Esophagus squamous epithelium (tissue), 5 donors: ENCODE measurements around the gene FGFR3. TPM values are rescaled to one million over a fixed set of nuclear protein-coding genes. Genes with fewer than 3 reads are reported as not detected.

Experiments used
- DNase-seq: peaks from one replicate; lab custom pipeline; 2025; lab: John Stamatoyannopoulos, UW
- H3K27ac ChIP-seq, 4 donors: fragments of 200-600 bp; sonication (generic); one replicate each; pipeline ENCODE4 v1.5.1; 2016 to 2019; ENCODE audit warnings: mild to moderate bottlenecking in 1 of 4
- H3K27me3 ChIP-seq, 4 donors: fragments of 200-600 bp; sonication (generic); 1 replicate in 3 of 4; 2 replicates in 1 of 4; pipeline versions ENCODE4 v1.5.1 to v1.6.0; 2017 to 2021; ENCODE audit warnings: antibody characterized with exemption in 1 of 4
- H3K36me3 ChIP-seq, 3 donors: fragments of 200-600 bp; sonication (generic); one replicate each; pipeline ENCODE4 v1.5.1; 2016 to 2019
- H3K4me1 ChIP-seq, 3 donors: fragments of 200-600 bp; sonication (generic); one replicate each; pipeline ENCODE4 v1.5.1; 2017 to 2019
- H3K4me3 ChIP-seq, 4 donors: fragments of 200-600 bp; sonication (generic); 1 replicate in 3 of 4; 2 replicates in 1 of 4; pipeline ENCODE4 v1.5.1; 2016 to 2019; ENCODE audit warnings: mild to moderate bottlenecking in 2 of 4, moderate library complexity in 1 of 4
- H3K9me3 ChIP-seq, 3 donors: fragments of 200-600 bp; sonication (generic); one replicate each; pipeline ENCODE4 v1.5.1; 2016 to 2019
- CTCF ChIP-seq, 6 experiments: fragments of 450-650 bp in 4 of 6; fragments of 200-600 bp in 2 of 6; sonication (generic) in 2 of 6; IDR thresholded peaks; one replicate each; pipeline ENCODE4 v1.5.1; 2016 to 2019; ENCODE audit warnings: antibody characterized with exemption in 6 of 6, mild to moderate bottlenecking in 4 of 6, moderate library complexity in 4 of 6
- POLR2A ChIP-seq, 4 donors: fragments of 450-650 bp; IDR thresholded peaks; one replicate each; pipeline ENCODE4 v1.6.1; 2017; ENCODE audit warnings: antibody characterized with exemption in 4 of 4, mild to moderate bottlenecking in 4 of 4, moderate library complexity in 3 of 4
- WGBS, 2 donors: methylation state at CpG; one replicate each; pipeline ENCODE4 v1.1.5; 2018; 5-methylcytosine and 5-hydroxymethylcytosine counted together
- intact Hi-C: fragments of 100-400 bp; cut with DNase I; formaldehyde crosslinking; loops from one replicate; pipeline ENCODE4 v1.15.0; 2022
- total RNA-seq, 4 donors: library from RNA; depleted of rRNA; stranded (reverse); fragments of >200 nt; gene quantifications; one replicate each; pipeline ENCODE4 v1.1.0, GENCODE V29; 2016
- donor health status: DM: yes; HTN: yes; CAD: no.

FGFR3 gene
- total RNA-seq, 4 donors from 2014 or later, result 175 to 307 (median 223) TPM

DNA sequence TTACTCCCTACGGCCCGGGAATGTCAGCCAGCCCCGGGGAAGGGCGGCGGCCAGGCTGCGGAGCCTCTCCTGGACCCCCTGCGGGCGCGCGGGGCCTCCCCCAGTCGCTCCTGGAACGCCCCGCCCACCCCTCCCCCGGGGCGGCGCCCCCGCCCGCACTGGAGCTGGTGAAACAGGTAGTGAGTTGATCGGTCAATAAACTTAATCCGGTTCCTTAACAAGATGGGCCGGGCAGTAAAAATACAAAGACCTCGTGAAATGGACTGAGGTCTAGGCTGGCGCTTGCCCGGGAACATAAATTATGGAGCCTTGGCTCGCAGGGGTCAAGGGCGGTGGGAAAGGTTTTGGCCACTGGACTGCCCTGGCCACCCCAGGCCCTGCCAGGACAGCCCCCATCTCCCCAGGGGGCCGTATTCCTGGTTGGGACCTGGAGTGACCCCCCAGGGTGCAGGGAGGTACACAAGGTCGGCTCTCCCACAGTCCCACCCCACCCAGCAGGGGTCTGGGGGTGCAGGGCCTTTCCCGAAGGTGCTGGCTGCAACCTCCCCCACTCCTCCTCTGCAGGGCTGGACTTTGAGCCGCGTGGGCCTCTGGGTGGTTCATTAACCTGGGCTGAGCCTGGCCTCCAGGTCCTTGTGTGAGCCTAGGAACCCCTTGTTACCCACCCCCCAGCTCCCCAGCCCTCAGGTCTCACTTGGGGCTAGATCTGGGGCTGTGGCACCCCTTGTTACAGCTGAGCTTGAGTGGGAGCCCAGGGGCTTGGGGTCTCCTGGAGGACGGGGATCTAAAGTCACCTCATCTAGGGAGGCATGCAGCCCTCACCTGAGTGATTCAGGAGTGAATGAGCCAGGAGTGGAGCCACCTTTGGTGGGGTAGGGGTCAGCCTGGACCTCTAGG, 2.5 kb downstream of the FGFR3 start:
- Histone ChIP-seq H3K4me3 (peak overlapping the region; percentile 71 to 86 (median 82)), H3K9me3 (no peaks in the 10 kb centered on the region)
- WGBS, 2 donors, result 2% methylated on average over 12 of the region's 32 CpGs; no CpG with 5 or more reads in 1 of the 2 donors

DNA sequence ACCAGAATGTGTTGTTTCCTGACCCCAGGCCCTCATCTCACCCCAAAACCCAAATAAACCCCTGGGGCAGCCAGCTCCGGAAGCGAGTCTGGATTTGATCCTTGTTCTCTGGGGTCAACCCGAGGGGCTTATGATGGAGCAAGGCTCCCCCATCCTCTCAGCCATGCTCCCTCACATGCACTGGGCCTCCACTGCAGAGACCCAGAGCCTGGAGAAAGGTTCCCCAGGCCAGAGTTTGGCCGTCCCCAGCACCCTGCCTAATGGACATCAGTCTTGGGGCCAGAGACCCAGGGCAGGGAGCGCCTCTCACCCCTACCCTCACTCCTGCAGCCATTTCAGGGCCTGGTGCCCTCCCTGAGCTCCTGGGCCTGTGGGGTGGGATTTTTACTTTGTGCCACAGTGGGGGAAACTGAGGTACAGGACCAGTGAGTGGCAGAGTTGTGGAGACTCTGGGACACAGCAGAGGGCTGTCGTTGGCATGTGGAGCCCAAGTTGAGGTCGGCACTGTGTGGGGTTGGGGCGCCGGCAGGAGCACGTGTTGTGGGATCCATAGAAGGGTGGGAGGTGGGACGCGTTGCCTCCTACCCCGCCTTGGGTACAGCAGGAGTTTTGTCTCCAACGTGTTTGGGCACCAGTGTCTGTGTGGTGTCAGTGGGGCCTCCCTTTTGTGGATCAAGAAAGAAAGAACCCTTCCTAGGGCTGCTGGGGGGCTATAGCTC, 3.6 kb downstream of the FGFR3 start:
- H3K36me3 ChIP-seq, result peaks cover 3 to 59% (median 10%) of the 10 kb centered on the region in 3 donors
- H3K27me3 ChIP-seq, result peaks cover 0 to 60% (median 0%) of the 10 kb centered on the region in 4 donors
- intact Hi-C loops, result no loop called here
- peak overlapping the region in 3 of 4 donors; percentile 17 to 85 (median 18) for H3K27ac ChIP-seq
- peaks cover 22 to 89% (median 26%) of the 10 kb centered on the region in 3 donors for H3K4me1 ChIP-seq
- peak overlapping the region; percentile 71 to 86 (median 82) for H3K4me3 ChIP-seq
- no peak for DNase-seq
- WGBS, 2 donors, result 72 to 80% methylated on average over 1 to 9 of the region's 14 CpGs
- no peaks in the 10 kb centered on the region for H3K9me3 ChIP-seq
- TF ChIP-seq CTCF (IDR thresholded peaks at IDR 0.05) (no peak), POLR2A (IDR thresholded peaks at IDR 0.05) (no peak)

More for the DNA sequence above, 2.5 kb downstream of the FGFR3 start:
- peaks cover 0 to 60% (median 0%) of the 10 kb centered on the region in 4 donors for H3K27me3 ChIP-seq
- peaks cover 3 to 48% (median 7%) of the 10 kb centered on the region in 3 donors for H3K36me3 ChIP-seq
- DNase-seq, result no peak
- intact Hi-C loops, result no loop called here
- H3K27ac ChIP-seq, result peak overlapping the region in 3 of 4 donors; percentile 83 to 90 (median 85)
- TF ChIP-seq CTCF (IDR thresholded peaks at IDR 0.05) (no peak), POLR2A (IDR thresholded peaks at IDR 0.05) (no peak)
- H3K4me1 ChIP-seq, result peaks cover 22 to 79% (median 26%) of the 10 kb centered on the region in 3 donors

GRCh38 chr4:1797298-1797860, 4.3 kb downstream of the FGFR3 start:
- peaks cover 3 to 66% (median 16%) of the 10 kb centered on the region in 3 donors for H3K36me3 ChIP-seq
- H3K4me3 ChIP-seq, result peak overlapping the region in 2 of 4 donors; percentile 80 to 84
- no peak for TF ChIP-seq CTCF (IDR thresholded peaks at IDR 0.05)
- TF ChIP-seq POLR2A (IDR thresholded peaks at IDR 0.05), result no peak
- DNase-seq, result no peak
- H3K27me3 ChIP-seq, result peaks cover 0 to 60% (median 0%) of the 10 kb centered on the region in 4 donors
- peak overlapping the region in 1 of 4 donors; percentile 18 for H3K27ac ChIP-seq
- H3K4me1 ChIP-seq, result peaks cover 22 to 92% (median 30%) of the 10 kb centered on the region in 3 donors
- intact Hi-C loops, result no loop called here
- H3K9me3 ChIP-seq, result no peaks in the 10 kb centered on the region
- WGBS, 2 donors, result 50% methylated on average over 2 of the region's 16 CpGs; no CpG with 5 or more reads in 1 of the 2 donors

GRCh38 chr4:1797861-1798579, 4.9 kb downstream of the FGFR3 start:
- TF ChIP-seq CTCF (IDR thresholded peaks at IDR 0.05), result no peak
- TF ChIP-seq POLR2A (IDR thresholded peaks at IDR 0.05), result no peak
- H3K27ac ChIP-seq, result no peak overlapping the region
- intact Hi-C loops, result no loop called here
- peaks cover 18 to 90% (median 30%) of the 10 kb centered on the region in 3 donors for H3K4me1 ChIP-seq
- H3K36me3 ChIP-seq, result peaks cover 3 to 73% (median 16%) of the 10 kb centered on the region in 3 donors
- peaks cover 0 to 60% (median 0%) of the 10 kb centered on the region in 4 donors for H3K27me3 ChIP-seq
- 86% methylated on average over 6 of the region's 27 CpGs; no CpG with 5 or more reads in 1 of the 2 donors for WGBS, 2 donors
- no peak for DNase-seq
- peak overlapping the region in 1 of 4 donors; percentile 26 for H3K4me3 ChIP-seq
- H3K9me3 ChIP-seq, result no peaks in the 10 kb centered on the region
